Chondrocyte (in vitro differentiated cells): ENCODE measurements around the gene YPEL3. TPM values are rescaled to one million over a fixed set of nuclear protein-coding genes. Genes with fewer than 3 reads are reported as not detected.

Source experiments
- DNase-seq: peaks from one replicate; pipeline ENCODE4 v3.0.0; 2021; ENCODE audit warnings: mixed read lengths, low spot score
- H3K27ac Mint-ChIP-seq: one replicate; pipeline ENCODE4 v1.8.0; 2021; ENCODE audit warnings: mild to moderate bottlenecking, moderate library complexity, mixed read lengths; ENCODE audit not compliant: unreplicated experiment
- H3K27me3 Mint-ChIP-seq: 2 replicates; pipeline ENCODE4 v1.8.0; 2021; ENCODE audit warnings: low read depth, mixed read lengths
- H3K36me3 Mint-ChIP-seq: 2 replicates; pipeline ENCODE4 v1.8.0; 2021; ENCODE audit warnings: low read depth, mixed read lengths
- H3K4me1 Mint-ChIP-seq: 2 replicates; pipeline ENCODE4 v1.8.0; 2021; ENCODE audit warnings: low read depth, mild to moderate bottlenecking, mixed read lengths
- H3K4me3 Mint-ChIP-seq: one replicate; pipeline ENCODE4 v1.8.0; 2021; ENCODE audit warnings: mild to moderate bottlenecking, moderate library complexity, mixed read lengths; ENCODE audit not compliant: unreplicated experiment
- H3K9me3 Mint-ChIP-seq: 2 replicates; pipeline ENCODE4 v1.8.0; 2021; ENCODE audit warnings: low read depth, mixed read lengths
- CTCF ChIP-seq: fragments of 200-600 bp; sonication (generic); IDR thresholded peaks from 2 replicates; pipeline ENCODE4 v1.5.0; 2021; ENCODE audit warnings: antibody characterized with exemption, mild to moderate bottlenecking, moderate library complexity
- total RNA-seq: library from RNA; stranded (reverse); gene quantifications from 3 replicates; pipeline ENCODE4 v1.2.1, GENCODE V29; 2021

Gene YPEL3
- total RNA-seq, 1 donor from 2014 or later = 23.3 TPM

GRCh38 chr16:30063893-30064728 lies 31.9 kb downstream of the YPEL3 start:
- peak; percentile 62 for TF ChIP-seq CTCF
- H3K4me1 Mint-ChIP-seq = peaks cover 35% of the 10 kb centered on the region
- no peaks in the 10 kb centered on the region for H3K27me3 Mint-ChIP-seq
- peak overlapping the region; percentile 93 for H3K4me3 Mint-ChIP-seq
- peak overlapping the region; percentile 98 for H3K27ac Mint-ChIP-seq
- no peaks in the 10 kb centered on the region for H3K9me3 Mint-ChIP-seq
- peaks cover 21% of the 10 kb centered on the region for H3K36me3 Mint-ChIP-seq
- no peak for DNase-seq

- H3K27ac Mint-ChIP-seq = peak overlapping the region; percentile 98
- H3K4me1 Mint-ChIP-seq = peaks cover 28% of the 10 kb centered on the region
- no peaks in the 10 kb centered on the region for H3K9me3 Mint-ChIP-seq
- no peaks in the 10 kb centered on the region for H3K27me3 Mint-ChIP-seq
- DNase-seq = no peak
- peaks cover 17% of the 10 kb centered on the region for H3K36me3 Mint-ChIP-seq
- H3K4me3 Mint-ChIP-seq = peak overlapping the region; percentile 93
- TF ChIP-seq CTCF = no peak
Measured at GRCh38 chr16:30063278-30063892, 32.6 kb downstream of the YPEL3 start.

GRCh38 chr16:30060836-30061554 lies 35.0 kb downstream of the YPEL3 start:
- no peak overlapping the region for H3K4me3 Mint-ChIP-seq
- DNase-seq = no peak
- H3K27ac Mint-ChIP-seq = no peak overlapping the region
- peaks cover 14% of the 10 kb centered on the region for H3K4me1 Mint-ChIP-seq
- H3K36me3 Mint-ChIP-seq = peaks cover 2% of the 10 kb centered on the region
- H3K9me3 Mint-ChIP-seq = no peaks in the 10 kb centered on the region
- no peaks in the 10 kb centered on the region for H3K27me3 Mint-ChIP-seq
- TF ChIP-seq CTCF = no peak

- Mint-ChIP-seq H3K9me3 (no peaks in the 10 kb centered on the region), H3K4me3 (no peak overlapping the region), H3K36me3 (peaks cover 2% of the 10 kb centered on the region), H3K4me1 (peaks cover 14% of the 10 kb centered on the region), H3K27ac (no peak overlapping the region), H3K27me3 (no peaks in the 10 kb centered on the region)
- DNase-seq = no peak
- no peak for TF ChIP-seq CTCF
Measured at GRCh38 chr16:30060346-30060745, 35.7 kb downstream of the YPEL3 start.

- TF ChIP-seq CTCF = peak; percentile 63
- Mint-ChIP-seq H3K9me3 (no peaks in the 10 kb centered on the region), H3K27ac (no peak overlapping the region), H3K36me3 (no peaks in the 10 kb centered on the region), H3K4me1 (peaks cover 22% of the 10 kb centered on the region), H3K27me3 (no peaks in the 10 kb centered on the region), H3K4me3 (no peak overlapping the region)
- no peak for DNase-seq
Measured at GRCh38 chr16:30054959-30055553, 41.0 kb downstream of the YPEL3 start.
